ENCODE results near the gene CTBP1.
"Not testable (repeated sequence)": the region's sequence is repeated elsewhere in the genome, so short reads cannot be mapped to it uniquely, and the experiment has no call there.

CTBP1 gene

GRCh38 chr4:1248245-1249147 is at the start of gene CTBP1:
CTBP1 (minus strand) TSS chr4:1249130; CDS start chr4:1241331, 7,799 bp downstream.
- no peak for DNase-seq (ENCODE audit: low read depth, low spot score)

- DNase-seq (ENCODE audit: low read depth, low spot score) = no peak
Observed at GRCh38 chr4:1298461-1298860, 49.5 kb upstream of the CTBP1 start.

GRCh38 chr4:1297456-1298325 is 48.8 kb upstream of the CTBP1 start:
- DNase-seq (ENCODE audit: low read depth, low spot score) = no peak

GRCh38 chr4:1297023-1297395 is 48.1 kb upstream of the CTBP1 start:
- DNase-seq (ENCODE audit: low read depth, low spot score) = no peak

- no peak for DNase-seq (ENCODE audit: low read depth, low spot score)
Observed at GRCh38 chr4:1296324-1297022, 47.5 kb upstream of the CTBP1 start.

GRCh38 chr4:1295405-1296055 is 46.6 kb upstream of the CTBP1 start:
- no peak for DNase-seq (ENCODE audit: low read depth, low spot score)

GRCh38 chr4:1294891-1295290 is 46.0 kb upstream of the CTBP1 start:
- no peak for DNase-seq (ENCODE audit: low read depth, low spot score)

GRCh38 chr4:1294424-1294823 is 45.5 kb upstream of the CTBP1 start:
- DNase-seq (ENCODE audit: low read depth, low spot score) = no peak

GRCh38 chr4:1293991-1294390 is 45.1 kb upstream of the CTBP1 start:
- DNase-seq (ENCODE audit: low read depth, low spot score) = no peak

GRCh38 chr4:1293531-1293941 is 44.6 kb upstream of the CTBP1 start:
- DNase-seq (ENCODE audit: low read depth, low spot score) = no peak

- not testable (repeated sequence) for DNase-seq (ENCODE audit: low read depth, low spot score)
Observed at GRCh38 chr4:1292703-1293011, 43.7 kb upstream of the CTBP1 start.

GRCh38 chr4:1291996-1292702 is 43.2 kb upstream of the CTBP1 start:
- no peak for DNase-seq (ENCODE audit: low read depth, low spot score)

- DNase-seq (ENCODE audit: low read depth, low spot score) = no peak
Observed at GRCh38 chr4:1291091-1291490, 42.2 kb upstream of the CTBP1 start.

GRCh38 chr4:1290165-1290977 is 41.4 kb upstream of the CTBP1 start:
- DNase-seq (ENCODE audit: low read depth, low spot score) = no peak

GRCh38 chr4:1289207-1290164 is 40.6 kb upstream of the CTBP1 start, which contains the start of gene MAEA:
MAEA (plus strand) TSS chr4:1289891; CDS start chr4:1289914, 23 bp downstream.
- DNase-seq (ENCODE audit: low read depth, low spot score) = peak; percentile 89

- no peak for DNase-seq (ENCODE audit: low read depth, low spot score)
Observed at GRCh38 chr4:1288786-1289185, 39.9 kb upstream of the CTBP1 start.

- DNase-seq (ENCODE audit: low read depth, low spot score) = no peak
Observed at GRCh38 chr4:1285790-1286553, 37.0 kb upstream of the CTBP1 start.

GRCh38 chr4:1285151-1285789 is 36.3 kb upstream of the CTBP1 start:
- DNase-seq (ENCODE audit: low read depth, low spot score) = no peak

Data from iPS DF 19.7 (cell line).